HL-60 (cell line): ENCODE results near the gene ALK.

Experiments
- DNase-seq, 2 experiments: peaks; one replicate each; pipeline ENCODE4 v3.0.0-alpha.2; 2010 to 2020; ENCODE audit warnings: low read depth in 1 of 2, low spot score in 1 of 2
- H3K27ac ChIP-seq: fragments of 250-450 bp; sonication (Bioruptor Pico); replicated peaks from 2 replicates; pipeline ENCODE4 v1.5.1; 2020; ENCODE audit warnings: mild to moderate bottlenecking, moderate library complexity
- H3K27me3 ChIP-seq: fragments of 250-450 bp; sonication (Bioruptor Pico); 2 replicates; pipeline ENCODE4 v1.5.1; 2021; ENCODE audit warnings: mild to moderate bottlenecking, moderate library complexity; ENCODE audit not compliant: insufficient read depth, poor library complexity, severe bottlenecking
- H3K4me3 ChIP-seq: replicated peaks from 2 replicates; pipeline ENCODE4 v1.5.1; 2011; ENCODE audit warnings: mild to moderate bottlenecking, control low read depth, low read length; ENCODE audit not compliant: insufficient read depth
- CTCF ChIP-seq: IDR thresholded peaks from one replicate; pipeline ENCODE4 v1.5.1; 2011; ENCODE audit warnings: low read length, control low read depth, inconsistent platforms; ENCODE audit not compliant: insufficient read depth
- GABPA ChIP-seq: IDR thresholded peaks from 2 replicates; pipeline ENCODE4 v1.6.1; 2012; ENCODE audit warnings: low read depth
- POLR2AphosphoS5 ChIP-seq: IDR thresholded peaks from 2 replicates; pipeline ENCODE4 v1.6.1; 2012; ENCODE audit warnings: low read depth
- REST ChIP-seq: IDR thresholded peaks from 2 replicates; pipeline ENCODE4 v1.6.1; 2012; ENCODE audit warnings: low read depth; ENCODE audit not compliant: insufficient replicate concordance
- SPI1 ChIP-seq: IDR thresholded peaks from 2 replicates; pipeline ENCODE4 v1.6.1; 2012; ENCODE audit warnings: low read depth, mild to moderate bottlenecking, borderline replicate concordance

ALK gene

GRCh38 chr2:29184531-29184930, 736.9 kb downstream of the ALK start:
- H3K4me3 ChIP-seq, result no peak overlapping the region
- DNase-seq, result no peak
- TF ChIP-seq CTCF (no peak), GABPA (no peak), SPI1 (no peak), REST (no peak), POLR2AphosphoS5 (no peak)

GRCh38 chr2:29182920-29183319, 738.5 kb downstream of the ALK start:
- Histone ChIP-seq H3K27ac (no peak overlapping the region), H3K4me3 (no peak overlapping the region), H3K27me3 (no peaks in the 10 kb centered on the region)
- no peak for DNase-seq
- TF ChIP-seq REST (no peak), SPI1 (no peak), POLR2AphosphoS5 (no peak), CTCF (no peak), GABPA (no peak)

More at GRCh38 chr2:29184531-29184930, 736.9 kb downstream of the ALK start:
- Histone ChIP-seq H3K27ac (no peak overlapping the region), H3K27me3 (peaks cover 3% of the 10 kb centered on the region)

- DNase-seq, result no peak
- Histone ChIP-seq H3K27me3 (no peaks in the 10 kb centered on the region), H3K27ac (no peak overlapping the region), H3K4me3 (no peak overlapping the region)
- no peak for TF ChIP-seq SPI1
- TF ChIP-seq GABPA, result no peak
Observed at GRCh38 chr2:29182334-29182733, 739.1 kb downstream of the ALK start.

- Histone ChIP-seq H3K27me3 (peaks cover 5% of the 10 kb centered on the region), H3K27ac (no peak overlapping the region), H3K4me3 (no peak overlapping the region)
- no peak for TF ChIP-seq POLR2AphosphoS5
- TF ChIP-seq GABPA, result no peak
- no peak for TF ChIP-seq CTCF
- no peak for TF ChIP-seq SPI1
- no peak for TF ChIP-seq REST
- DNase-seq, result no peak
Observed at GRCh38 chr2:29175338-29175737, 746.0 kb downstream of the ALK start.
